ENCODE data around the gene SUFU.

DNA sequence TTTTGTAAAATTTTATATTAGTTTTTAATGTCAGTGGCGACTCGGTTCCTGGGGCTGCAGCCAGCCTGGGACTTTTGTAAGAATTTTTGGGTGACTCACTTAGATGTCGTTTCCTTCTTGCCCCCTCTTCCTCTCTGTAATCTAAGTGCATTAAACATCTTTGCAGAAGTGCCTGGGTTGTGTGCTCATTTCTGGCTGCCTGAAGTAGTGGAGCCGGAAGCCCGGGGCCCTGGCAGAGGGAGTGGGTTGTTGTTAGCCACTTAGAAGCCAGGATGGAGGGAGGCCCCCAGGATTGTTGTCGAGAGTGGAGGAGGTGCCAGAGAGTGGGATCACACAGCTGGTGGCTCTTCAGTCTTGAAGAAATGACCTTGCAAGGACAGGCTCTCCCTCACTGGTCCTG lies 129.5 kb downstream of the SUFU start:
- TF ChIP-seq GATA2 (IDR thresholded peaks at IDR 0.05; ENCODE audit: low read depth, low read length) (no peak), GATA3 (IDR thresholded peaks at IDR 0.05; ENCODE audit: low read depth, low read length) (no peak)

All from SH-SY5Y (cell line).